ENCODE results near the gene CCDC138.

DNA sequence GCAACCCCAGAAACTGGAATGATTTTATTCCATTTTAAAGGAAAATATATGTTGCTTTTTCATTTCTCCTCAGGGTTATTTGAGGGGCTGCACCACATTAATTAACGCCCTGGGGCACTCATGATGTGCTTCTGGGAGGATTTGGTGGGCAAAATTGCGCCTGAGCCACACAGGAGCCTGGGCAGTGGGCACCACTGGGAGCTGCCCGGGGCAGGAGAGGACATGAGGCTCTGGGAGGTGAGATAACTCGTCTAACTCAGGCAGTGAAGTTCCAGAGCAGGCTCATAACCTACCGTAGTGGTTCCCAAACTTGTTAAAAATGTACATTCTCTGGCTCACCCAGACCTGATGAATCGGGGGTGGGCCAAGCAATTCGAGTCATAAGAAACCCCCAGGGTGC, 134.1 kb downstream of the CCDC138 start:
- TF ChIP-seq EZH2 (IDR thresholded peaks at IDR 0.05) (no peak), POLR2AphosphoS5 (IDR thresholded peaks at IDR 0.05; ENCODE audit: borderline replicate concordance, low read depth, low read length) (no peak)

Data from SK-N-MC (cell line).